Activated naive CD4-positive, alpha-beta T cell treated with anti-CD3 and anti-CD28 coated beads, Interleukin-2, amount 50 U/mL, for 72 hours (primary cell): Measurements from ENCODE around the gene TSPAN10. TPM values are rescaled to one million over a fixed set of nuclear protein-coding genes. Genes with fewer than 3 reads are reported as not detected.
"Not testable (repeated sequence)": the region's sequence is repeated elsewhere in the genome, so short reads cannot be mapped to it uniquely, and the experiment has no call there.

Experiments
- ATAC-seq, 2 donors: fragments of 150-1000 bp; cut with Tn5 transposase; 2 replicates each; pipeline ENCODE4 v1.10.0; 2021; ENCODE audit warnings: mild to moderate bottlenecking in 2 of 2, moderate library complexity in 2 of 2
- DNase-seq, 2 donors: peaks; one replicate each; pipeline ENCODE4 v3.0.0; 2021 to 2022; ENCODE audit warnings: low spot score in 2 of 2
- H3K27ac Mint-ChIP-seq, 2 donors: one replicate each; pipeline ENCODE4 v1.8.0; 2022; ENCODE audit warnings: mild to moderate bottlenecking in 2 of 2, mixed read lengths in 2 of 2
- H3K36me3 Mint-ChIP-seq, 2 donors: one replicate each; pipeline ENCODE4 v1.8.0; 2022; ENCODE audit warnings: mixed read lengths in 2 of 2
- H3K9me3 Mint-ChIP-seq, 2 donors: one replicate each; pipeline ENCODE4 v1.8.0; 2022; ENCODE audit warnings: mixed read lengths in 2 of 2
- total RNA-seq, 2 donors: library from RNA; stranded (reverse); gene quantifications; one replicate each; pipeline ENCODE4 v1.2.3, GENCODE V29; 2022

The TSPAN10 gene
- total RNA-seq, 2 donors from 2014 or later, result 0.56 to 0.75 TPM

GRCh38 chr17:81672954-81673353, 36.0 kb downstream of the TSPAN10 start:
- Mint-ChIP-seq H3K9me3 (no peaks in the 10 kb centered on the region), H3K27ac (no peak overlapping the region)
- ATAC-seq, result no peak

GRCh38 chr17:81673561-81674258, 36.7 kb downstream of the TSPAN10 start:
- no peak for DNase-seq
- peak in 1 of 2 donors; percentile 21 for ATAC-seq
- Mint-ChIP-seq H3K36me3 (peaks cover 5 to 22% of the 10 kb centered on the region in 2 donors), H3K9me3 (no peaks in the 10 kb centered on the region), H3K27ac (no peak overlapping the region)

More at GRCh38 chr17:81672954-81673353, 36.0 kb downstream of the TSPAN10 start:
- peaks cover 12 to 27% of the 10 kb centered on the region in 2 donors for H3K36me3 Mint-ChIP-seq
- DNase-seq, result no peak

- not testable (repeated sequence) for H3K9me3 Mint-ChIP-seq, ATAC-seq, H3K27ac Mint-ChIP-seq
- peaks cover 0 to 14% of the 10 kb centered on the region in 2 donors for H3K36me3 Mint-ChIP-seq
- peak in 1 of 2 donors; percentile 29 for DNase-seq
Measured at GRCh38 chr17:81675515-81676221, 38.7 kb downstream of the TSPAN10 start.

GRCh38 chr17:81676906-81677305, 39.9 kb downstream of the TSPAN10 start:
- no peak for ATAC-seq
- no peak for DNase-seq
- Mint-ChIP-seq H3K27ac (no peak overlapping the region), H3K36me3 (peaks cover 0 to 11% of the 10 kb centered on the region in 2 donors), H3K9me3 (no peaks in the 10 kb centered on the region)

- Mint-ChIP-seq H3K36me3 (peaks cover 7 to 12% of the 10 kb centered on the region in 2 donors), H3K27ac (no peak overlapping the region), H3K9me3 (no peaks in the 10 kb centered on the region)
- DNase-seq (no peak), ATAC-seq (no peak)
Measured at GRCh38 chr17:81680150-81680549, 43.2 kb downstream of the TSPAN10 start.

- ATAC-seq, result no peak
Measured at GRCh38 chr17:81681672-81682071, 44.7 kb downstream of the TSPAN10 start.

GRCh38 chr17:81682565-81683207, 45.7 kb downstream of the TSPAN10 start:
- Mint-ChIP-seq H3K9me3 (no peaks in the 10 kb centered on the region), H3K36me3 (peaks cover 7 to 23% of the 10 kb centered on the region in 2 donors), H3K27ac (peak overlapping the region; percentile 91 to 93)
- no peak for DNase-seq
- no peak for ATAC-seq

More at GRCh38 chr17:81681672-81682071, 44.7 kb downstream of the TSPAN10 start:
- DNase-seq, result no peak
- Mint-ChIP-seq H3K36me3 (peaks cover 7 to 16% of the 10 kb centered on the region in 2 donors), H3K27ac (peak overlapping the region in 1 of 2 donors; percentile 55), H3K9me3 (no peaks in the 10 kb centered on the region)

GRCh38 chr17:81683208-81683583, 46.2 kb downstream of the TSPAN10 start:
- peak; percentile 1 to 2 for ATAC-seq
- H3K36me3 Mint-ChIP-seq, result peaks cover 7 to 23% of the 10 kb centered on the region in 2 donors
- no peak for DNase-seq

GRCh38 chr17:81683584-81684441, 46.8 kb downstream of the TSPAN10 start, which contains the start of the genes ARL16 and HGS:
ARL16 (minus strand) TSS chr17:81683797; CDS start chr17:81683753, 44 bp downstream.
HGS (plus strand) TSS chr17:81684011; CDS start chr17:81684067, 56 bp downstream.
- peak within 1 kb of the TSS; percentile 93 to 97 for H3K27ac Mint-ChIP-seq
- DNase-seq, result peak; percentile 97 to 99
- ATAC-seq, result peak; percentile 97
- H3K9me3 Mint-ChIP-seq, result no peaks in the 10 kb centered on the region
- H3K36me3 Mint-ChIP-seq, result peaks cover 9 to 23% of the 10 kb centered on the region in 2 donors

More at GRCh38 chr17:81683208-81683583, 46.2 kb downstream of the TSPAN10 start:
- H3K9me3 Mint-ChIP-seq, result no peaks in the 10 kb centered on the region
- peak overlapping the region; percentile 91 to 93 for H3K27ac Mint-ChIP-seq

- Mint-ChIP-seq H3K36me3 (peaks cover 16 to 23% of the 10 kb centered on the region in 2 donors), H3K27ac (peak overlapping the region; percentile 81 to 93), H3K9me3 (no peaks in the 10 kb centered on the region)
- ATAC-seq (peak in 1 of 2 donors; percentile 57), DNase-seq (peak in 1 of 2 donors; percentile 26)
Measured at GRCh38 chr17:81684442-81684911, 47.5 kb downstream of the TSPAN10 start.

GRCh38 chr17:81685108-81685507, 48.1 kb downstream of the TSPAN10 start:
- H3K27ac Mint-ChIP-seq, result peak overlapping the region; percentile 81 to 93
- ATAC-seq (peak; percentile 13 to 17), DNase-seq (peak in 1 of 2 donors; percentile 41)
- H3K36me3 Mint-ChIP-seq, result peaks cover 17 to 26% of the 10 kb centered on the region in 2 donors
- H3K9me3 Mint-ChIP-seq, result no peaks in the 10 kb centered on the region

GRCh38 chr17:81686614-81687013, 49.6 kb downstream of the TSPAN10 start:
- H3K9me3 Mint-ChIP-seq, result no peaks in the 10 kb centered on the region
- no peak overlapping the region for H3K27ac Mint-ChIP-seq
- DNase-seq (no peak), ATAC-seq (no peak)
- peaks cover 17 to 27% of the 10 kb centered on the region in 2 donors for H3K36me3 Mint-ChIP-seq

GRCh38 chr17:81687770-81688541, 51.0 kb downstream of the TSPAN10 start:
- ATAC-seq (no peak), DNase-seq (no peak)
- H3K27ac Mint-ChIP-seq, result no peak overlapping the region
- H3K9me3 Mint-ChIP-seq, result no peaks in the 10 kb centered on the region
- peaks cover 17 to 27% of the 10 kb centered on the region in 2 donors for H3K36me3 Mint-ChIP-seq

GRCh38 chr17:81688616-81689015, 51.6 kb downstream of the TSPAN10 start:
- DNase-seq (no peak), ATAC-seq (no peak)
- H3K9me3 Mint-ChIP-seq, result no peaks in the 10 kb centered on the region
- peak overlapping the region in 1 of 2 donors; percentile 72 for H3K27ac Mint-ChIP-seq
- peaks cover 17 to 25% of the 10 kb centered on the region in 2 donors for H3K36me3 Mint-ChIP-seq

GRCh38 chr17:81690066-81690465, 53.1 kb downstream of the TSPAN10 start:
- peak overlapping the region in 1 of 2 donors; percentile 47 for H3K27ac Mint-ChIP-seq
- peaks cover 10 to 15% of the 10 kb centered on the region in 2 donors for H3K36me3 Mint-ChIP-seq
- ATAC-seq, result no peak
- DNase-seq, result no peak
- no peaks in the 10 kb centered on the region for H3K9me3 Mint-ChIP-seq
